Measurements from ENCODE around the gene ZFAND5.

GRCh38 chr9:72360324-72360723 lies 4.7 kb downstream of the ZFAND5 start:
- no peak for TF ChIP-seq CTCF (IDR thresholded peaks at IDR 0.05; ENCODE audit: low read depth, low read length, poor library complexity, severe bottlenecking)
- TF ChIP-seq EZH2phosphoT487 (IDR thresholded peaks at IDR 0.05; ENCODE audit: borderline replicate concordance, low read length) = no peak
